ENCODE measurements around the gene PERCC1.

The PERCC1 gene

DNA sequence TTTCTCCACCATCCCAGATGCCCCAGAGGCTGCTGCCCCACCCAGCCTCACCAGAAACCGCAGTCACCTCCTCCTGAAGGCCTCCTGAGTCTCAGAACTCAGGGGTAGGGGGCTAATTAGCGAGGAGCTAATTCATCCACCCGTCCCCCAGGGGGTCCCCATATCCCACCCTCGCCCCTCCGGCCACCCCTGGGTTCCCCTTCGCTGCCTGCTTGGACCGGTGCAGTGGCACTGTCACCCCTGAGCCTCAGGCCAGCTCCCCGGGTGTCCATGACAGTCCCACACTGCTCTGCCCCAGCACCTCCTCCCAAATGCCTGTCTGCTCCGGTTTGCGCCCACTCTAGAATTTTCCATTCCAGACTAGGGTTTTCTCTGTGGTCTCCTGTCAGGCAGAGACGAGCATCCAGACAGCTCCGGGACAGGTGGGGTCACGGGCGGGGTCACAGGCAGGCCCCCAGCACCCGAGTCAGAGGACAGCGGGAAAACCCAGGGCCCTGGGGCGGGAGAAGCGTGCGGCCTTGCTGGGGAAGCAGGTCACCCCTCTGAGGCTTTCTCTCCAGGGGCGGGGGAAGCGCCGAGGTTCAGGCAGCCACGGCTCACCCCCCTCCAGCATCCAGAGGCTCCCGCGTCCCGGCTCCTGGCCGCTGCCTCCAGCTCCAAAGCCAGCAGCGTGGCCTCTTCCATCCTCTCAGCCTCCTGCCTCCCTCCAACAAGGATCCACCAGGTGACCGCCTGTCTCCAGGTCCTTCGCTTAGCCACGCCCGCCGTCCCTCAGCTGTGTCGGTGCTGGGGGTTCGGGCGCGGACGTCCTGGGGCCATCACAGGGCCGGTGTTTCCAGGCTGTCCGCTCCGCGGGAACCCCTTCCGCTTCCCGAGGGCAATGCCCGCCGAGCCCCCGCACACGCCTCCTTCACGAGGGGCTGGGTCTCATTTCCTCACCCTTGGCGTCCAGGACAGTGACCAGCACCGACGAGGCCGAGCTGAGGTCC lies 3.1 kb upstream of the PERCC1 start:
- Histone ChIP-seq H3K27me3 (ENCODE audit: control insufficient read depth in 1 of 2, insufficient read depth in 2 of 2, low read length in 2 of 2) (peaks cover 0 to 4% of the 10 kb centered on the region in 2 donors), H3K36me3 (ENCODE audit: control insufficient read depth in 2 of 2, insufficient read depth in 2 of 2, low read length in 2 of 2) (no peaks in the 10 kb centered on the region), H3K9me3 (ENCODE audit: control insufficient read depth in 2 of 2, low read length in 2 of 2) (no peaks in the 10 kb centered on the region), H3K4me3 (ENCODE audit: low read length in 2 of 2) (no peak overlapping the region), H3K4me1 (ENCODE audit: control insufficient read depth, insufficient read depth, low read length) (no peaks in the 10 kb centered on the region), H3K27ac (ENCODE audit: low read length) (no peak overlapping the region), H3K9ac (ENCODE audit: low read length in 2 of 2) (no peak overlapping the region)

GRCh38 chr16:1428511-1428910 lies 2.4 kb upstream of the PERCC1 start:
- H3K36me3 ChIP-seq (ENCODE audit: control insufficient read depth in 2 of 2, insufficient read depth in 2 of 2, low read length in 2 of 2), result no peaks in the 10 kb centered on the region
- H3K9ac ChIP-seq (ENCODE audit: low read length in 2 of 2), result no peak overlapping the region
- peaks cover 0 to 4% of the 10 kb centered on the region in 2 donors for H3K27me3 ChIP-seq (ENCODE audit: control insufficient read depth in 1 of 2, insufficient read depth in 2 of 2, low read length in 2 of 2)
- H3K9me3 ChIP-seq (ENCODE audit: control insufficient read depth in 2 of 2, low read length in 2 of 2), result no peaks in the 10 kb centered on the region
- H3K4me1 ChIP-seq (ENCODE audit: control insufficient read depth, insufficient read depth, low read length), result no peaks in the 10 kb centered on the region
- no peak overlapping the region for H3K27ac ChIP-seq (ENCODE audit: low read length)
- no peak overlapping the region for H3K4me3 ChIP-seq (ENCODE audit: low read length in 2 of 2)

- H3K36me3 ChIP-seq (ENCODE audit: control insufficient read depth in 2 of 2, insufficient read depth in 2 of 2, low read length in 2 of 2), result no peaks in the 10 kb centered on the region
- H3K9me3 ChIP-seq (ENCODE audit: control insufficient read depth in 2 of 2, low read length in 2 of 2), result no peaks in the 10 kb centered on the region
- H3K9ac ChIP-seq (ENCODE audit: low read length in 2 of 2), result no peak overlapping the region
- H3K27ac ChIP-seq (ENCODE audit: low read length), result no peak overlapping the region
- no peak overlapping the region for H3K4me3 ChIP-seq (ENCODE audit: low read length in 2 of 2)
- H3K4me1 ChIP-seq (ENCODE audit: control insufficient read depth, insufficient read depth, low read length), result no peaks in the 10 kb centered on the region
- H3K27me3 ChIP-seq (ENCODE audit: control insufficient read depth in 1 of 2, insufficient read depth in 2 of 2, low read length in 2 of 2), result peaks cover 2 to 4% of the 10 kb centered on the region in 2 donors
Measured at GRCh38 chr16:1429012-1429411, 1.9 kb upstream of the PERCC1 start.

DNA sequence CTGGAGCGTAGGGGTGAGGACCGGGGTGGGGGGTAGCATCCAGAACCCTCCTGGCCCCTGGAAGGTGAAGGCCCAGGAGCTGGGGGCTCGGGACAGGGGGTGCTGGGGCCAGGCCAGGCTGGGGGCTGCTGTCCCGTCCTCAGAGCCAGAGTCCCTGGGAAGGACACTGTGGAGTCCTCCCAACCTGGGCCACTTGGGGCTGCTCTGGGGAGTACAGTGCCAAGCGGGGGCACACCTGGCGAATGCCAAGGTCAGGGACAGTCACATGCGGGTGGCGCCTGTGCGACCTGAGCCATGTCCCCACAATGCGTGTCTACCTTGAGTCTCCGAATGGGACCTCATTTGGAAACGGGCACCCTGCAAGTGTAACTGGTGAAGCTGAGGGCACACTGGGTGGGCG lies 1.2 kb upstream of the PERCC1 start:
- Histone ChIP-seq H3K4me3 (ENCODE audit: low read length in 2 of 2) (no peak overlapping the region), H3K36me3 (ENCODE audit: control insufficient read depth in 2 of 2, insufficient read depth in 2 of 2, low read length in 2 of 2) (no peaks in the 10 kb centered on the region), H3K27me3 (ENCODE audit: control insufficient read depth in 1 of 2, insufficient read depth in 2 of 2, low read length in 2 of 2) (peaks cover 2 to 4% of the 10 kb centered on the region in 2 donors), H3K9me3 (ENCODE audit: control insufficient read depth in 2 of 2, low read length in 2 of 2) (no peaks in the 10 kb centered on the region), H3K9ac (ENCODE audit: low read length in 2 of 2) (no peak overlapping the region), H3K4me1 (ENCODE audit: control insufficient read depth, insufficient read depth, low read length) (no peaks in the 10 kb centered on the region), H3K27ac (ENCODE audit: low read length) (no peak overlapping the region)

DNA sequence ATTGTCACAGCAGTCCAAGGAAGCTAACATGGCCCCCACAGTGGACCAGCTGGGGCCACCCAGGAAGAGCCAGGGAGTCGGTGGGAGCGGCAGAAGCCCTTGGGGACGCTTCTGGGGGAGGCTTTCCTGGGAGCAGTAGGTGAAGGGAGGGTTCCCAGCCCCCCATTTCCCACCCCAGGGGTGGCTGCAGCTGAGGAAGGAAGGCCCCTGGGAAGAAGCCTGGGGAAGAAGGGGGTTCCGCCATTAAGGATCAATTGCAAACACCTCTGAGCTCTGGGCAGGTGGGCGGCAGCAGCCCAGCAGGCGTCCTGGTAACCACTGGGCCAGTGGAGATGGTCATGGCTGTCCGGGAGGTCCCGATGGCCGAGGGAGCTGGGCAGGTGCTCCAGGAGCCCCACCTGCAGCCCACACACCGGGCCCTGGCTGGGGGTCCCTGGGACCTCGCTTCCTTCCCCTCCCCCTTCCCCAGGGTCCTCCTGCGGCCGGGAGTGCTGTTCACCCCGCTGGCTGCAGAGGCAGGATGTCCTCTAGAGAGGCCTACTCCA lies 592 bp upstream of the PERCC1 start:
- Histone ChIP-seq H3K4me1 (ENCODE audit: control insufficient read depth, insufficient read depth, low read length) (no peaks in the 10 kb centered on the region), H3K4me3 (ENCODE audit: low read length in 2 of 2) (no peak overlapping the region), H3K36me3 (ENCODE audit: control insufficient read depth in 2 of 2, insufficient read depth in 2 of 2, low read length in 2 of 2) (no peaks in the 10 kb centered on the region), H3K9me3 (ENCODE audit: control insufficient read depth in 2 of 2, low read length in 2 of 2) (no peaks in the 10 kb centered on the region), H3K27ac (ENCODE audit: low read length) (no peak overlapping the region), H3K9ac (ENCODE audit: low read length in 2 of 2) (no peak overlapping the region), H3K27me3 (ENCODE audit: control insufficient read depth in 1 of 2, insufficient read depth in 2 of 2, low read length in 2 of 2) (peaks cover 2 to 4% of the 10 kb centered on the region in 2 donors)

DNA sequence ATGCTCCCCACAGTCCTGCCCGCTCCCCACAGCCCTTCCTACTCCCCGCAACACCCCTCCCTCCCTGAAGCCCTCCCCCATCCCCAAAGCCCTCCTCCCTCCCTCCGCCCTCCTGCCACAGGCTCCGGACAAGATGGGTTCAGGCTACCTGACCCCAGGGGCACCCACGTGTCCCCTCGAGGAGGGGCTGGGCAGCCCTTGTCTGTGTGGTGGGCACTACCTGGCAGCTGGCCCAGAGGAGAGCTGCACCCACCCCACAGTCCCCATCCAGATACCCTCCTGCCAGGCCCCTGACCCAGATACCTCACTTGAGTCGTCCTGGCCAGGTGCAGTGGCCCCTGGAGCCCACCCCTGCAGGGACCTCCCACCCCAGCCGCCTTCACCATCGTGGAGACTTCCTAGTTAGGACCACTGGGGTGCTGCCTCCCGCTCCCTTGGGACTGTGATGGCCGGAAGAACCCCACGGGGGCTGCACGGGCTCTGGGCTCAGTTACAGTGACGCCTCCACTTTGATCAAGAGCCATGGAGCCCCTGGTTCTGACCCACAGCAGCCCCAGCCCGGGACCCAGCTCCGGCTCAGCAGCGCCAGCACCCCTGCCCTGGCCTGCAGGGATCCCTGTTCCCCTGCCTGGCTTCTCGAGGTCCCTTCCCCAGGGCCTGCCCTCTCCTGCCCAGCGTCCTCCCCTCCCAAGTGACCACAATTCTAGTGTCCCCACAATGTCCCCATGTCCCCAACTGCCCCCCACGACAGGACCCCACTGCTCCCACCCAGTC lies 806 bp downstream of the PERCC1 start:
- Histone ChIP-seq H3K36me3 (ENCODE audit: control insufficient read depth in 2 of 2, insufficient read depth in 2 of 2, low read length in 2 of 2) (no peaks in the 10 kb centered on the region), H3K4me3 (ENCODE audit: low read length in 2 of 2) (no peak overlapping the region), H3K4me1 (ENCODE audit: control insufficient read depth, insufficient read depth, low read length) (no peaks in the 10 kb centered on the region), H3K27me3 (ENCODE audit: control insufficient read depth in 1 of 2, insufficient read depth in 2 of 2, low read length in 2 of 2) (peaks cover 2 to 4% of the 10 kb centered on the region in 2 donors), H3K9ac (ENCODE audit: low read length in 2 of 2) (no peak overlapping the region), H3K9me3 (ENCODE audit: control insufficient read depth in 2 of 2, low read length in 2 of 2) (no peaks in the 10 kb centered on the region), H3K27ac (ENCODE audit: low read length) (no peak overlapping the region)

- Histone ChIP-seq H3K9ac (ENCODE audit: low read length in 2 of 2) (no peak overlapping the region), H3K27ac (ENCODE audit: low read length) (no peak overlapping the region), H3K4me3 (ENCODE audit: low read length in 2 of 2) (no peak overlapping the region), H3K36me3 (ENCODE audit: control insufficient read depth in 2 of 2, insufficient read depth in 2 of 2, low read length in 2 of 2) (no peaks in the 10 kb centered on the region), H3K4me1 (ENCODE audit: control insufficient read depth, insufficient read depth, low read length) (no peaks in the 10 kb centered on the region), H3K27me3 (ENCODE audit: control insufficient read depth in 1 of 2, insufficient read depth in 2 of 2, low read length in 2 of 2) (peaks cover 2 to 4% of the 10 kb centered on the region in 2 donors), H3K9me3 (ENCODE audit: control insufficient read depth in 2 of 2, low read length in 2 of 2) (no peaks in the 10 kb centered on the region)
Measured at GRCh38 chr16:1432388-1433262, 1.7 kb downstream of the PERCC1 start.

DNA sequence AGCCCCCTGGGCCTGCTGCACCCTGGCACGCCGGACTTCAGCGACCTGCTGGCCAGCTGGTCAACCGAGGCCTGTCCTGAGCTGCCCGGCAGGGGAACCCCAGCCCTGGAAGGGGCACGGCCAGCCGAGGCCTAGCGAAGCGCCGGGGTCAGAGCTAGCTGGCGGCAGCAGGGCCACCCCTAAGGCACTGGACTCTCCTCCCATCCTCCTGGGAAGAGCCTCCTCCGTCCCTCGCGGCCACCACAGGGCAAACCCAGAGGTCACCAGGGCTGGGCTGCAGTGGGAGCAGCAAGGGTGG lies 2.3 kb downstream of the PERCC1 start:
- no peak overlapping the region for H3K27ac ChIP-seq (ENCODE audit: low read length)
- no peak overlapping the region for H3K9ac ChIP-seq (ENCODE audit: low read length in 2 of 2)
- H3K9me3 ChIP-seq (ENCODE audit: control insufficient read depth in 2 of 2, low read length in 2 of 2), result no peaks in the 10 kb centered on the region
- H3K4me1 ChIP-seq (ENCODE audit: control insufficient read depth, insufficient read depth, low read length), result no peaks in the 10 kb centered on the region
- peaks cover 2 to 4% of the 10 kb centered on the region in 2 donors for H3K27me3 ChIP-seq (ENCODE audit: control insufficient read depth in 1 of 2, insufficient read depth in 2 of 2, low read length in 2 of 2)
- H3K36me3 ChIP-seq (ENCODE audit: control insufficient read depth in 2 of 2, insufficient read depth in 2 of 2, low read length in 2 of 2), result no peaks in the 10 kb centered on the region
- no peak overlapping the region for H3K4me3 ChIP-seq (ENCODE audit: low read length in 2 of 2)

DNA sequence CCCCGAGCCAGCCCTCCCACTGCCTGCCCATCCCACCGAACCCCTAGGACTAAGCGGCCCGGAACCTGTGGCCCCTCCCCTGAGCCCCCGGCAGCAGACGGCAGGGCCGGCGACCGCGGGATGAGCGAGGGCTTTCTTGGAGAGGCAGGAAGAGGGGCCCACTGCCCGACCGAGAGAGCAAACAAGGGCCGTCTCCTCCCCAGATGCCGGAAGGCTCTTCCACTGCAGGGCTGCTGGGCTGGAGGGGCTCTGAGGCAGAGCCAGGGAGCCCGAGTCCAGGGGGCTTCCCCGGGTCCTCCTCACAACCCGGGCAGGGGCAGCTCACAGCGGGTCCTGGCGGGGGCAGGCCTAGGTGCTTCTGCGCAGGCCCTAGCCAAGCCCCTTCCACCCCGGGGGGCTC lies 2.9 kb downstream of the PERCC1 start:
- Histone ChIP-seq H3K27me3 (ENCODE audit: control insufficient read depth in 1 of 2, insufficient read depth in 2 of 2, low read length in 2 of 2) (peaks cover 2 to 4% of the 10 kb centered on the region in 2 donors), H3K9ac (ENCODE audit: low read length in 2 of 2) (no peak overlapping the region), H3K36me3 (ENCODE audit: control insufficient read depth in 2 of 2, insufficient read depth in 2 of 2, low read length in 2 of 2) (no peaks in the 10 kb centered on the region), H3K9me3 (ENCODE audit: control insufficient read depth in 2 of 2, low read length in 2 of 2) (no peaks in the 10 kb centered on the region), H3K27ac (ENCODE audit: low read length) (no peak overlapping the region), H3K4me1 (ENCODE audit: control insufficient read depth, insufficient read depth, low read length) (no peaks in the 10 kb centered on the region), H3K4me3 (ENCODE audit: low read length in 2 of 2) (no peak overlapping the region)
